ENCODE results near the gene DKC1.
"Not testable (repeated sequence)": the region's sequence is repeated elsewhere in the genome, so short reads cannot be mapped to it uniquely, and the experiment has no call there.

Gene DKC1

DNA sequence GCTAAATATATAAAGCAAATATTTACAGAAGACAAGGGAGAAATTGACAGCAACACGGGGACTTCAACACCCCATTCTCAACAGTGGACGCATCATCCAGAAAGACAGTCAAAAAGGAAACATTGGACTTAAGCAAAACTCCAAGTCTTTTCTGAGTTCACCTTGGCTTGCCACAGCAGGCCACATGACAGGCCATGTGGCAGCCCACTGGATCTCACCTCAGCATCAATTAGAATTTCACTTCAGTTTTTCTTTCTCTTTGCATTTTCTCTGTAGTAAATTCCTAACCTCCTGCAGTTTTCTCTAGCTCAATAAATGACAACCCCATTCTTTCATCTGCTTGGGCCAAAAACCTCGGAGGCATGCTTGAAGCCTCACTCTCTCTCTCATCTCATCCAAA lies 59.4 kb downstream of the DKC1 start:
- no peak for DNase-seq

DNA sequence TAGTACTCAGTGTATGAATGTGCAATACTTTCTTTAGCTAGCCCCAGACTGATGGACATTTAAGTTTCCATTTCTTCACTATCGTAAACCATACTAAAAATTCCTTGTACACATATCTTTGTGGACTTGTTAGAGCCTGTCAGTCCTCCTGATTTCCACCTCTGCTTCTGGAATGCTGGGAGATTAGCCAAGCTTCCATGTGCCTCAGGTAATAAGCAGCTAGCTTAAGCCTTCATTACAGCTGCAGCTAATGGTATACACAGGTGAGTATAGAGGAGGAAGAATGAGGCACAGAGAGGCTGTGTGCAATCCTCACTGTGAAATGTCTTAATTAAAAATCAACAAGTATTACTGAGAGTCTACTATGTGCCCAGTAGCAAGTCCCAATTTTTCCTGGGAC lies 62.0 kb downstream of the DKC1 start:
- DNase-seq: no peak

DNA sequence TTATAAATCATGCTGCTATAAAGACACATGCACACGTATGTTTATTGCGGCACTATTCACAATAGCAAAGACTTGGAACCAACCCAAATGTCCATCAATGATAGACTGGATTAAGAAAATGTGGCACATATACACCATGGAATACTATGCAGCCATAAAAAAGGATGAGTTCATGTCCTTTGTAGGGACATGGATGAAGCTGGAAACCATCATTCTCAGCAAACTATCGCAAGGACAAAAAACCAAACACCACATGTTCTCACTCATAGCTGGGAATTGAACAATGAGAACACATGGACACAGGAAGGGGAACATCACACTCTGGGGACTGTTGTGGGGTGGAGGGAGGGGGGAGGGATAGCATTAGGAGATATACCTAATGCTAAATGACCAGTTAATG lies 62.9 kb downstream of the DKC1 start:
- not testable (repeated sequence) for DNase-seq
